HG03432 (cell line): Measurements from ENCODE around the gene OR11G2.
"Not testable (repeated sequence)": the region's sequence is repeated elsewhere in the genome, so short reads cannot be mapped to it uniquely, and the experiment has no call there.

Source experiments
- ATAC-seq: cut with Tn5 transposase; IDR thresholded peaks from one replicate; pipeline ENCODE4 v1.9.1; 2021; ENCODE audit warnings: mild to moderate bottlenecking, moderate library complexity; ENCODE audit not compliant: unreplicated experiment

The OR11G2 gene, protein sequence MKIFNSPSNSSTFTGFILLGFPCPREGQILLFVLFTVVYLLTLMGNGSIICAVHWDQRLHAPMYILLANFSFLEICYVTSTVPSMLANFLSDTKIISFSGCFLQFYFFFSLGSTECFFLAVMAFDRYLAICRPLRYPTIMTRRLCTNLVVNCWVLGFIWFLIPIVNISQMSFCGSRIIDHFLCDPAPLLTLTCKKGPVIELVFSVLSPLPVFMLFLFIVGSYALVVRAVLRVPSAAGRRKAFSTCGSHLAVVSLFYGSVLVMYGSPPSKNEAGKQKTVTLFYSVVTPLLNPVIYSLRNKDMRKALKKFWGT

DNA sequence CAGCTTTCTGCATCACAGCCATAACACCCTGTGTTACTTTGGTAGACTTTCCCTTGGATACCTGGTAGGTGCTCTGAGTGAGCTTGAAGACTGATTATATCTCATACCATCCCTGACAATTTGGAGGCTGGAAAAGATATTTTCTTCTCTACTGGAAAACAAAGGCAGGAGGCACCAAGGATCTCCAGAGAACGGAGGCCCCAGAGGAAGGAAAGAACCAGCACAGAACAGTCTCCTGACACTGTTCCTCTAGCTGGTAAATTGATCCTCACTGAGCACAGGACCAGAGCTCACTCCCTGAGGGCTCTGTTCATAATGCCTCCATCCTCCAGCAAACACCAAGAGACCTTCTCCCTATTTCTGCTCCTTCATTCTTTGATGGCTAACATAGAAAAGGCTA is at the start of gene OR11G2:
Gene OR11G2, plus strand, starts transcription at position 301 of the 400 bp plus-strand sequence. CDS start 6,542 bp downstream, outside the sequence.
- ATAC-seq: no peak

DNA sequence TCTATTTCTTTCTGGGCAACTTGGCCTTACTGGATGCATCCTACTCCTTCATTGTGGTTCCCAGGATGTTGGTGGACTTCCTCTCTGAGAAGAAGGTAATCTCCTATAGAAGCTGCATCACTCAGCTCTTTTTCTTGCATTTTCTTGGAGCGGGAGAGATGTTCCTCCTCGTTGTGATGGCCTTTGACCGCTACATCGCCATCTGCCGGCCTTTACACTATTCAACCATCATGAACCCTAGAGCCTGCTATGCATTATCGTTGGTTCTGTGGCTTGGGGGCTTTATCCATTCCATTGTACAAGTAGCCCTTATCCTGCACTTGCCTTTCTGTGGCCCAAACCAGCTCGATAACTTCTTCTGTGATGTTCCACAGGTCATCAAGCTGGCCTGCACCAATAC is 46.8 kb upstream of the OR11G2 start:
- ATAC-seq: no peak

DNA sequence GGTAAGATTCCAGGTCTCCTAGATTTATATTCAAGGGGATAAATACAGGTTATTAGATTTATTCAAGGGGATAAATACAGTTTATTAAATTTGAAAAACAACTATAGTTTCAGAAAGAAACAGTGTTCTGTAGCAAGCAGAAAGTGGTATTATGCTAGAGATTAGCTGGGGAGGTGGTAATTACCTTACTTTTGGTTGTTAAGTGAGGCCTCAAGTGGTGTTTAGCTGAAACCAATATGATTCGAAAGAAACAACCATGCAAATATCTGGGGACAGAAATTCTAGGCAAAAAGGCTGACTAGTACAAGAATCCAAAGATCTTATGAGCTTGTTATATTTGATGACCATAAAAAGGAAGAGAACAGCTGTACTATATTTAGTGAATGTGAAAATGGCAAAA is 45.9 kb upstream of the OR11G2 start:
- ATAC-seq: no peak

DNA sequence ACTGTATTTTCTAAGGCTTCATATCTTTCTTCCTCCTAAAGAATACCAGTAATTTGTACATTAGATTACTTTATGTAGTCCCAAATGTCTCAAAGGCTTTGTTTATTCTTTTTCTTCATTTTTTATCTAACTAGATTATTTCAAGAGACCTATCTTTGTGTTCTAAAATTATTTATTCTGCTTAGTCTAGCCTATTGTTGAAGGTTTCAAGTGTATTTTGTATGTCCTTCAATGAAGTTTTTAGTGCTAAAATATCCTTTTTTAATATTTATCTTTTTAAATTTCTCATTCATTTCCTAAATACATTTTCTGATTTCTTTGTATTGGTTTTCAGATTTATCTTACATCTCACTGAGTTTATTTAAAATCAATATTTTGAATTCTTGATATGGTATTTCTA is 26.2 kb upstream of the OR11G2 start:
- ATAC-seq: no peak

DNA sequence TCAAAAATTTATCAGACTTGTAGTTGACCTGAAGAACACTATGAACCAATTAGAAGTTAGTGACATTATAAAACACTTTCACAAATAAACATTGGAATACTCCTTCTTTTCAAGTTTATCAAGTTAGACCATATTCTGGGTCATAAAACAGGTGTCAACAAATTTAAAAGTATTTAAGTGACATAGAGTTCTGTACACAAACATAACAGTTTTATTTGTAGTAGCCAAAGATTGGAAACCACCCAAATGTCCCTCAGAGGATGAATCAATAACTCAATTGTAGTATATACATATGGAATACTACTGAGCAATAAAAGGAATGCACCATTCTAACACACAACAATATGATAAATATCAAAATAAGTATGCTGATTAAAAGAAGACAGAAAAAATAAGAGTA is 23.6 kb upstream of the OR11G2 start:
- no peak for ATAC-seq

DNA sequence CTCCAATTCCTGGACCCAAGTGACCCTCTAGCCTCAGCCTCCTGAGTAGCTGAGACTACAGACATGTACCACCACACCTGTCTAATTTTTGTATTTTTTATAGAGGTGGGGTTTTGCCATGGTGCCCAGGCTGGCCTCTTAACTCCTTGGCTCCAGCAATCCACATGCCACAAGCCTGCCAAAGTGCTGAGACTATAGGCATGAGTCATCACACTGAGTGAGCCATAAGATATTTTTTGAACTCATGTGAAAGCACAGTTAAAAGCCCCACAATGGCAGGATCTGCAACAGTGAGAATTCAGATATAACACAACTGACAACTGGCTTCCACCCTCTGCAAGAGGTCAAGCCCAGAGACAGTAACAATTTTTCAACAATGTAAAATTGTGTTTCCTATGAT is 20.8 kb upstream of the OR11G2 start:
- ATAC-seq: not testable (repeated sequence)

DNA sequence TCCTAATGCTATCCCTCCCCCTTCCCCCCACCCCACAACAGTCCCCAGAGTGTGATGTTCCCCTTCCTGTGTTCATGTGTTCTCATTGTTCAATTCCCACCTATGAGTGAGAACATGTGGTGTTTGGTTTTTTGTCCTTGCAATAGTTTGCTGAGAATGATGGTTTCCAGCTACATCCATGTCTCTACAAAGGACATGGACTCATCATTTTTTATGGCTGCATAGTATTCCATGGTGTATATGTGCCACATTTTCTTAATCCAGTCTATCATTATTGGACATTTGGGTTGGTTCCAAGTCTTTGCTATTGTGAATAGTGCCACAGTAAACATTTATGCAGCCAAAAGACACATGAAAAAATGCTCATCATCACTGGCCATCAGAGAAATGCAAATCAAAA is 16.5 kb upstream of the OR11G2 start:
- ATAC-seq: not testable (repeated sequence)

DNA sequence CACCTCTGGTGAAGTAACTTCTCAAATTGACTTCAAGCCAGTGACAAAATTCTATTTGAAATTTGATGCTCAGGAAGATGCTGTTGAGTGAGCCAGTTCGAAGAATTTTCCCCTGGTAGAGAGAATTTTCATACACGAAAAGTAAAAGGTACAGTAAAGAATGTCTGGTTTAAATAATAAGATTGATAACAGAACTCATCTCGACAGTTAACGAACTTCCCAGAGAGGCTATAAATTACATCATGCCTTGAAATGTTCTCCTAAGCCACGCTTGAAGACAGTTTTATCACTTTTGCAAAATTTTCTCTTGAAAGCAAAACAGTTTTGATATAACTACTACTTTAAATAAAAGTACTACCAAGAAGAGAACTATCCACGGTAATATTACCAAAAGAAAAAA is 14.4 kb upstream of the OR11G2 start:
- ATAC-seq: no peak

DNA sequence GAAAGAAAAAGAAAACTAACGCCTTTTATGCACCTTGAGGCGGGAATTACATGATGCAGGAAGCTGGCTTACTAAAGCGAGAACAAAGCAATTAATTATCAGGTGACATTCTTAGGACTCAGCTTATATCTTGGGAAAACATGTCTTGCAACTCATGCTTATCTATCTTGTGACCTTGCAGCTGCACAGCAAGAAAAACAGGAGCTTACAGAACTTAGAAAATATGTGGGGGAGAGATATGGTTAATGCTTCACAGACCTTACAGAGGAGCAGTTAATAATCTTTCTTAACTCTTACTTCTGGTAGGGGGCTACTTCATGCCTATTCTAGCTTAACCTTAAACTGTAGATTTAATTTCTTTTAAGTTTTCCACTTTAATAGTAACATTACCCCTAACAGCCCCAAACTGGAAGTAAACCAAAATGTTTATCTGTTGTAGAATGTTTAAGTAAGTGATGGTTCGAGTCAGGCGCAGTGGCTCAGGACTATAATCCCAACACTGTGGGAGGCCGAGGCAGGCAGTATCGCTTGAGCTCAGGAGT is 13.2 kb upstream of the OR11G2 start:
- ATAC-seq: no peak

DNA sequence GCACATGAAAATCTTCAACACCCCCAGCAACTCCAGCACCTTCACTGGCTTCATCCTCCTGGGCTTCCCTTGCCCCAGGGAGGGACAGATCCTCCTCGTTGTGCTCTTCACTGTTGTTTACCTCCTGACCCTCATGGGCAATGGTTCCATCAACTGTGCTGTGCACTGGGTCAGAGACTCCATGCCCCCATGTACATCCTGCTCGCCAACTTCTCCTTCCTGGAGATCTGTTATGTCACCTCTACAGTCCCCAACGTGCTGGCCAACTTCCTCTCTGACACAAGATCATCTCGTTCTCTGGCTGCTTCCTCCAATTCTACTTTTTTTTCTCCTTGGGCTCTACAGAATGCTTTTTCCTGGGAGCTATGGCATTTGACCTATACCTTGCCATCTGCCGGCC is 11.5 kb upstream of the OR11G2 start:
- no peak for ATAC-seq

DNA sequence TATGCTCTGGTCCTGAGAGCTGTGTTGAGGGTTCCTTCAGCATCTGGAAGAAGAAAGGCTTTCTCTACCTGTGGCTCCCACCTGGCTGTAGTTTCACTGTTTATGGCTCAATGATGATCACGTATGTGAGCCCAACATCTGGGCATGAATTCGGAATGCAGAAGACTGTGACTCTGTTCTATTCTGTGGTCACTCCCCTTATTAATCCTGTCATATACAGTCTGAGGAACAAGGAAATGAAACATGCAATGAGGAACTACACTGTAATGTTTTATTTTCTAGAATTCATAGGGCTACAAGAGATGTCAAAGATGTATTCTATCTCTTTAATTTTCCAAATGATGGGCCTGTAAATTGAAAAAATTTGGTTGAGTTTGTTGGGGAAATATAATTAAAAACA is 10.8 kb upstream of the OR11G2 start:
- no peak for ATAC-seq

DNA sequence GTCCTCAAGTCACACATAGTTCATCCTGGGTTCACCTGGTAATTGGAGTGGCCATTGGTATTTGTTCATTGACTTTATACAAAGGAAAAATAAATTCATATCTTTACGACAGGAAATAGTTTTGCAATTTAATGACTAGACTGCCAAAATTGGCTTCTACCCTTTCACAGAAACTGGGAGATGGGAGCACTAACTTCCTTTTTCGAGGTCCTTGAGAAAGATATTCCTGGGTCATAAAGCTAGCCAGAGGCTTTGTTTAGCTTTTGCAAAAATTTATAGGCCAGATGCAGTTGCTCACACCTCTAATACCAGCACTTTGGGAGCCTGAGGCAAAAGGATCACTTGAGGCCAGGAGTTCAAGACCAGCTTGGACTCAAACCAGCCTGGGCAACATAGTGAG is 10.2 kb upstream of the OR11G2 start:
- ATAC-seq: no peak

DNA sequence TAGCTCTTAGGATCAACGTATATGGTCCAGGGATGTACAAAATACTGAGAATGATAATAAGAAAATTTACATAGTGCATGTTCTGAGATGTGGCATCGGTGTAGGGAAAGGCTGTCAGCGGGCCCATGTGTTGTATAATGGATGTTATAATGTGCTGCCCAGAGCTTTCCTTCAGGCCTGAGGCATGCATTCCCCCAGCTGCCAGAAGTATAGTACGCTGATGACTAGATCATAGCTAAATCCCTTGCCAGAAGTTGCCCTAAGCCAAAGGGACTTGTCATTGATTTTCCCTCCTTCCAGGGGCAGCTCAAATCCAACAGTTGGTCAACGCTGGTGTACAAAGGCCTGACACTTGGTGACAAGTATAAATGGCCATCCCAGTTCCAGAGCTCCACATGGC is 6.5 kb upstream of the OR11G2 start:
- ATAC-seq: no peak

DNA sequence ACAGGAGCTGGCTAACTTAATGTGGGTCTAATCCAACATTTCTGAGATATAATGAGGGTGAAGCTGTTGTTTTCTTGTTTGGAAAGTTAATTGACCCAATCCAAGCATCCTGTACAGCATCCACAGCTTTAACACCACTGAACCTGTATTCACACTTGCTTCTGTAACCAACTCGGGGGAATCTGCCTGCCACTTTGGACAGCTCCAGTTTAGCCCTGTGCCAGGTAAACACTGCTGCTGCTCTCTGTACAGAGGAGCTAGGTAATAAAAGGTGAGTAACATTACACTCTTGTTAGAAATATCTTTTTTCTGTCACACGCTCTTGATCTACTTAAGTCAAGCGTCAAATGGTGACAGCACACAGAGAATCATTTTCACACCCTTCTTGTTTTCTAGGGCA is 700 bp downstream of the OR11G2 start:
- no peak for ATAC-seq

DNA sequence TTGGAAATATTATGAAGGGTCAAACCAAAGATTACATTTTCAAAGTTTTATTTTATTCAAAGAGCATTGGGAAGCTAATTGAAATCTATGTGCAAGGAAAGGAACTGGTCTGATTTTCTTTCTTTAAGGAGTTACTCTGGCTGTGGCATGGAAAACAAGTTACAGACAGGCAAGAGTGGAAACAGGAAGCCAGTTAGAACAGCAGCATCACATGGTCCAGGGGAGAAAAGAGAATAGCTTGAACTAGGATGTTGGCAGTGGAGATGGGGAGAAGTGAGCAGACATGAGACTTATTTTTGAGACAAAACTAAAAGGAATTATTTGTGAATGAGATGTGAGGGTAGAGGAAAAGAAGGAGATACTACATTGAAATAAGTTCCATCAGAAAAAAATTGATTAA is 3.4 kb downstream of the OR11G2 start:
- no peak for ATAC-seq

DNA sequence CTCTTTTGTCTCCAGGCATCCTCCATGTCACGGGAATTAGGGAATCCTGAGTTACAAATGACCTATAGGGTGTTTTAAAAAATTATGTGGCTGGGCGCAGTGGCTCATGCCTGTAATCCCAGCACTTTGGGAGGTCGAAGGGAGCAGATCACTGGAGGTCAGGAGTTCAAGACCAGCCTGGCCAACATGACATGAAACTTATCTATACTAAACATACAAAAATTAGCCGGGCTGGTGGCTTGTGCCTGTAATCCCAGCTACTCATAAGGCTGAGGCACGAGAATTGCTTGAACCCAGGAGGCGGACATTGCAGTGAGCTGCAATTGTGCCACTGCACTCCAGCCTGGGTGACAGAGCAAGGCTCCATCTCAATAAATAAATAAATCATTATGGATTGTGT is 4.5 kb downstream of the OR11G2 start:
- ATAC-seq: not testable (repeated sequence)

DNA sequence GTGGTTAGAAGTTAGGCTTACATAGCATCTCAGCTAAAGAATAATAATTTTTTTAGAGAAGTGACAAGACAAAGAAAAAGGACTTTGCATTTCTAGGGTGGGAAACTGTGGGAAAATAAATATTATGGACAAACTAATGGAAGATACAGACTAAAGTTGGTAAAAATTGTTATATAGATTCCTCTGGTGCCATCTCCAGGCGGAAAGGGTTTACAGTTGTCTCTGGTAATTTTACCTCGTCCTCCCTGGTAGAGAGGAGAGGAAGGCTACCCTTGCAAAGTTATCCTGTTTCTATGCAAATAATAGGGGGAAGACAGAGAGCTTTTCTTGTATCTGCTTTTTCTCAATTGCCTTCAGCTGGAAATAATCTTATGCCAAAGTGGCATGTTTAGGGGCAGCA is 5.2 kb downstream of the OR11G2 start:
- ATAC-seq: no peak

DNA sequence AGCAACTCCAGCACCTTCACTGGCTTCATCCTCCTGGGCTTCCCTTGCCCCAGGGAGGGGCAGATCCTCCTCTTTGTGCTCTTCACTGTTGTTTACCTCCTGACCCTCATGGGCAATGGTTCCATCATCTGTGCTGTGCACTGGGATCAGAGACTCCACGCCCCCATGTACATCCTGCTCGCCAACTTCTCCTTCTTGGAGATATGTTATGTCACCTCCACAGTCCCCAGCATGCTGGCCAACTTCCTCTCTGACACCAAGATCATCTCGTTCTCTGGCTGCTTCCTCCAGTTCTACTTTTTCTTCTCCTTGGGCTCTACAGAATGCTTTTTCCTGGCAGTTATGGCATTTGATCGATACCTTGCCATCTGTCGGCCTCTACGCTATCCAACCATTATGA is 6.8 kb downstream of the OR11G2 start:
- no peak for ATAC-seq

DNA sequence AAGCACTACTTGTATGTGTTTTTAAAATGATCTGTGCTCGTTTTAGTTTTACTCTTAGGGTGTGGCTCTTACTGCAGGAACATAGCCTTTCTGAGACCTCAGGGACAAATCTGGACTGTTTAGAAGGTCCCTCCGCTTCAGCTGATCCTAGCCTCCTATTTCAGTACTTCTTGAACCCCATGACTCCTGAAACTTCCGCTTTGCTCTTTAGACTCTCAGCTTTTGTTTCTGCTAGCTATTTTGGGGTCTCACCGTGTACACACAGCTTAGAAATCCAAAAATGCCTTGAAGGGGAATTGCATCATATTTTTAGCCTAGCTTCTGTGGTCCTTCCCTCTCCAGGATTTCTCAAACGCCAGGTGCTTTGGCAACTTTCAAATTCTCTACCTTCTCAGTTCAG is 8.3 kb downstream of the OR11G2 start:
- no peak for ATAC-seq

DNA sequence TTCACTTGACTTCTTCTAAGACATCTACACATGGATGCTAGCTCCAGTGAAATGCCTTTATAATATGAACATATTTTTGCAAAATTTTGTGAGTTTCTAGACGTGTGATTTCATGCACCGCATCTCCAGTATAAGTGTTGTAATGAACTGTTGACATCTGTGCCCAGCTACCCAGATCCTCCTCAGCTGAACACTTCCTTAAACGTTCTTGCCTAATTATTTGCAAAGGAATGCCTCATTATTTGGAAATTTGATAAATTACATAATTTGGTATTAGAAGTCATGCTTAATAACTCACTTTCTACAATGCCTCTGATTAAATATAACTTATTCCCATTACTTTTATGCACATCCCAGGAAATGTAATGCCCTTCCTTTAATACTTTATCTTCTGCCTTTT is 14.0 kb downstream of the OR11G2 start:
- ATAC-seq: no peak

DNA sequence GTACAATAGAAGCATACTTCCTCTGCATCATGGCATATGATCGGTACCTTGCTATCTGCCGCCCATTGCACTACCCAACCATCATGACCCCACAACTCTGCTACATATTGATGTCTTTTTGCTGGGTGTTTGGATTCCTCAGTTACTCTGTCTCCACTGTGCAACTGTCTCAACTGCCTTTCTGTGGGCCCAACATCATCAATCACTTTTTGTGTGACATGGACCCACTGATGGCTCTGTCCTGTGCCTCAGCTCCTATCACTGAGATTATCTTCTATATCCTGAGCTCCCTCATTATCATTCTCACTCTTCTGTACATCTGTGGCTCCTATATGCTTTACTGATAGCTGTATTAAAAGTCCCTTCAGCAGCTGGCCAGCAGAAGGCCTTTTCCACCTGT is 18.9 kb downstream of the OR11G2 start:
- no peak for ATAC-seq

DNA sequence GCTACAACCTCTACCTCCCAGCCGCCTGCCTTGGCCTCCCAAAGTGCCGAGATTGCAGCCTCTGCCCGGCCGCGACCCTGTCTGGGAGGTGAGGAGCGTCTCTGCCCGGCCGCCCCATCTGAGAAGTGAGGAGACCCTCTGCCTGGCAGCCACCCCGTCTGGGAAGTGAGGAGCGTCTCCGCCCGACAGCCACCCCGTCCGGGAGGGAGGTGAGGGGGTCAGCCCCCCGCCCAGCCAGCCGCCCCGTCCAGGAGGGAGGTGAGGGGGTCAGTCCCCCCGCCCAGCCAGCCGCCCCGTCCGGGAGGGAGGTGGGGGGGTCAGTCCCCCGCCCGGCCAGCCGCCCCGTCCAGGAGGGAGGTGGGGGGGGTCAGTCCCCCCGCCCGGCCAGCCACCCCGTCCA is 21.7 kb downstream of the OR11G2 start:
- ATAC-seq: not testable (repeated sequence)

DNA sequence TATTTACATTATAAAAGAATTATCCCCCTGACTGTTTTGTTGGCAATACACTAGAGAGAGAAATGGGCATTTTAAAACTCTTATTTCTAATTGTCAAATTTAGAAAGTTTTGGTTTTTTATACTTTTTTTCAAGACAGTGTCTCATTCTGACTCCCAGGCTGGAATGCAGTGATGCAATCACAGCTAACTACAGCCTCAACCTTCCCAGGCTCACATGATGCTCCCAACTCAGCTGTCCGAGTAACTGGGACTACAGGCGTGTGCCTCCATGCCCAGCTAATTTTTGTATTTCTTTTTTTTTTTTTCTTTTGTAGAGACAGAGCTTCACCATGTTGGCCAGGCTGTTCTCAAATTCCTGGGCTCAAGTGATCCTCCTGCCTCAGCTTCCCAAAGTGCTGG is 24.5 kb downstream of the OR11G2 start:
- ATAC-seq: no peak
